ENCODE measurements around the gene LHX5.

LHX5 gene

DNA sequence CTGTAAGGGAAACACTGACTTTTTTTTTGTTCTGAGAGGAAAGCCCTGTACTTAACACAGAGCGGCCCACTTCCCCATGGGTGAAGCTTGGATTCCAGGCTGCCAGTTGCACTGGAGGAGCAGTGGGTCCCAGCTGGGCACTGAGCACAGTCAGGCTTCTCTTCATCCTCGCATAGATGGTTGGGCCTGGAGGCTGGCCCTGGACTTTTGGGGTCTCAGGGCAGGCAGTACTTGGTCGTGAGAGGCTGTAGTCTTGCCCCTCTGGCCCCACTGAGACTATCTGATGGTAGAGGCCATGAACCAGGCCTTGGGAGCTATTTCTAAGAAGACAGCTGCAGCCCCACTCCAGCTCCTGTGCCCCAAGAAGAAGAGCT, 6.2 kb upstream of the LHX5 start:
- DNase-seq (ENCODE audit: low read depth in 3 of 3): no peak

DNA sequence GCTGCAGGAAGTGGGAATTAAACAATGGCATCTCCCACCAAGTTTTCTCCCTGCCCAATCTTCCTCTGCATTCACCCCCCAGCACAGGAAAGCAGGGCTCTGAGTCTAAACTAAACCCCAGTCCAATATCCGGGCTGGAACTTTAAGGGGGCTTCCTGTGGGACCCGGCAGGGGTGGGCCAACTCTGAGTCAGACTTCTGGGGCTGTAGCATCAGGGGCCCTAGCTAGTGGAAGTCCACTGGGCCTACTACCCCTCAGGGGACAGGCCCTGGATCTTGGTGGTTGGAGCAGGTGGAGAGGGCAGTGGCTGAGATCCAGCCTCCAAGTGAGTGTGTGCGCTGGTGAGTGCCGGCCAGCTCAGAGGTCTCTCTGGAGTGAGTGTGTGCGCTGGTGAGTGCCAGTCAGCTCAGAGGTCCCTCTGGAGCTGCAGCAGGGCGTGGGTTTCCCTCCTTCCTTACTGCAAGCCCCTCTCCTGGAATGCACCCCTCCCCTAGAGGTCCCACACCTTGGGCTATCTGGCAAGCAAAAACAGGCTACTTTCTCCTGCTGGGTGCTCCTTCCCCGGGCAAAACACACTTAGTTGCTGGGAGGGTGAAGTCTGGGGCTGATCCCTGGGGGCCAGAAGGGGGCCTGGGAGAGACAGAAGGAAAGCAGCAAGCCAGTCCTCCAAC, 5.6 kb upstream of the LHX5 start:
- DNase-seq (ENCODE audit: low read depth in 3 of 3): no peak

DNA sequence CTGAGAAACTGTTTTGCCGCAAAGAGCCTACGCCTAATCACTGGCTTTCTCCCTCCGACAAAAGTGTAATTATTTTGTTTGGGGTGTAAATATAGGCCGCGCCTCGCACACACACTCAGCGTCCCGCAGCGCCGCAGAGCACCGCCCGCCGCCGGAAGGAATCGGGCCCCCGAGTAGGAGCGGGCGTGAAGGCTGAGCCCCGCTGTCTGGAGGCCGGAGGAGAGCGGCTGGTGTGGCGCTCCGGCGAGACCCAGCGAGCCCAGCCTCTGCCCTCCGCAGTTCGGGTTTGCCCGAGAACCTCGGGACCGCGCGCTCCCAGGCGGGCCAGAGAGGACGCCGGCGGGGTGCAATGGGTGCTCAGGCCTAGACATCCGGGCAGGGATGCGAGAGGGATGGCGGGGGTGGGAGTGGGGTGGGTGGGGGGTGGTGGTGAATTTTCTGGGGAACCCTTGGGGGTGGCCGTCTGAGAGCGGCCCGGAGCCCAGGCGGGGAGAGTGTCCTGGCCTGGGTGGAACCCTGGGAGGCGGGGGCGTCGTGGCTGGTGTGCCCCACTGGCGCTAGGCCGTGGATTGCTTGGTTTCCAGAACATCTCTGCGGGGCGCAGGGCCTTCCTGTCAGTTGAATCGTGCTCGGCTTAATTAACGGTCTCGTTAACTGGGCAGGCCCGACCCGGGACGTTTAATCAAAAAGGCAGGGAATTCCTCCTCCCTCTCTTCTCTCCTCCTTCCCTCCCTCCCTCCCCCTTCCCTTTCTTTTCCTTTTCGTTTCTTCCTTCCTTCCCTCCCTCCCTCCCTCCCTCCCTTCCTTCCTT, 4.7 kb upstream of the LHX5 start:
- DNase-seq (ENCODE audit: low read depth in 3 of 3): no peak

DNA sequence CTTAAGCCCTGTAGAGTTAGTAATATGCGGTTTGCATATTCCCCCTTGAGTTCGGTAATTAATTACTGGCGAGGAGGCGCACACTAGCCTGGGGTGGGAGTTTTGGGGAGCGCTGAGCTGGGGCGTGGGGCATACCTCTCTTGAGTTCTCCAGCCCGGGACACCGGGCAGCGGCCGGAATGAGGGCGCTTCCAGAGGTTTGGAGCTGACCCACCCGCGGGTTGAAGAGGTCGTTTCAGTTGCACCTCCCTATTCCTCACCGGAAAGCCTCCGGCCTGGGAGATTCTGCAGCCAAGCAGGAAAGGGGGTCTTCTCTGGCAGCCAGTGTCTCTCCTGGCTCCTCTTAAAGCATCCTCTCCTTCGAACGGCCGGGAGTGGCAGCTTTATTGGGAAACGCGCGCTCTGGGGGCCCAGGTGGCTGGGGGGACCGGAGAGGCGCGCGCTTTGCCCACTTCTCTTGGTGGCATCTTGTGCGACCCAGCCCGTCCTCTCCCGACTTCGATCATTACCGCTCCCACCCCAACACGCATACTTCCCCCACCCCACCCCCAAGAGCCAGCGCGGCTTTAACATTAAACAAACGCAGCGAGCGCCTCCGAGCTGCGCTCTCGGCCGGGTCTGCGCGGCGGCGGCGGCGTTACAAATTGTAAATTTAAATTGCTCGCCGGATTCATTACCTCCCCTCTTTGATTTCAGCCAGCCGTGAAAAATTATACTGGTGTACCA, 3.9 kb upstream of the LHX5 start:
- DNase-seq (ENCODE audit: low read depth in 3 of 3): no peak

DNA sequence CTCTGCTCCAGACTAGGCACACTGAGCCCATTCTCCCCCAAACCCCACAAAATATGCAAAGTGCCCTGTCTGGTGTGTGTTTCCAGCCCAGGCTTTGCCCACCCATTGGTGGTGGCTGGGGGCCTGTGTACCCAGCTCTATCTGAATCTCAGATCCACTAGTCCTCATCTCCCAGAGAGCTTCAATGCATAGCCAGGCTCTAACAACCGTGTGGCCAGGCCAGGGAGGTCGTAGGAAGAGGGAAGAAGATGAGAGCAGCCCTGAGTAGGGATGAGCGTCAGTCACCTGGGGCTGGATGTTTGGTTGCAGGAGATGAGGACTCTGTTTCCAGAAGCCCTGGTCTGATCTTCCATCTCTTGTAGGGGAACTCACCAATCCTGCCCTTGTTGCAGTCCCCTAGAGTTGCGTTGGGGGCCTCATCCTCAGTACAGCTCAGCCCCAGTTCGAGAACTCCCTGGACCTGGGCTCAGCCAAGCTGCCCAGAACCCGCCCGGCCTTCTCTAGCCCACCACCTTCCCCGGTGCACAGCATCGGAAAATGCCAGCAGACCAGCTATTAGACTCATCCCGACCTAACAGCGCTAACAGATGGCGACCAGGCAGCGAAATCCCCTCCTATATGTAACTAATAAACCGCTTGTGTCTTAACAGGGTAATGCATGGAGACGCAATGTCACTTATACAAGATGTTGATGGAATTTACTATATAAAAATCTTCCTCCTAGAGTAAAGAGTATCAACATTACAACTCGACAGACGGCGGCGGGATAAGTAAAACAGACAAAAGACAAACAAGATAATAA, 3.2 kb upstream of the LHX5 start:
- no peak for DNase-seq (ENCODE audit: low read depth in 3 of 3)

DNA sequence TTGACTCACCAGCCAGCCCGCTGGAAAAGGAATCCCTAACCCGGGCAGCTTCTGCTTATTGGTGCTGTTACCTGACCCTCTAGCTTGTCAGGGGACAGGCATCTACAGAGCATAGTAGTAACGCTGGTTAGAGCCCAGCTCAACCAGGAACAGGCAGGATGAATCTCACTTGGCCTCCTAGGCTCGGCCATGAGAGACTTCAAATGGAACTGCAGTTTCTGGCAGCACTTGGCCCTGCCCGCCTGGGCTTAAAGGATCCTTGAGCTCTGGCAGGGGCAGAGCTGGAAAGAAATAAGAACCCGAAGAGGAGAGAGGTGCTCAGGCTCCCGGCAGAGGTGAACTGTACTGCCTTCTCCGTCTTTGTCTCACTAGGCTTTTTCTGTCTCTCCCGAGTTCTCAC, 2.3 kb upstream of the LHX5 start:
- DNase-seq (ENCODE audit: low read depth in 3 of 3): no peak

DNA sequence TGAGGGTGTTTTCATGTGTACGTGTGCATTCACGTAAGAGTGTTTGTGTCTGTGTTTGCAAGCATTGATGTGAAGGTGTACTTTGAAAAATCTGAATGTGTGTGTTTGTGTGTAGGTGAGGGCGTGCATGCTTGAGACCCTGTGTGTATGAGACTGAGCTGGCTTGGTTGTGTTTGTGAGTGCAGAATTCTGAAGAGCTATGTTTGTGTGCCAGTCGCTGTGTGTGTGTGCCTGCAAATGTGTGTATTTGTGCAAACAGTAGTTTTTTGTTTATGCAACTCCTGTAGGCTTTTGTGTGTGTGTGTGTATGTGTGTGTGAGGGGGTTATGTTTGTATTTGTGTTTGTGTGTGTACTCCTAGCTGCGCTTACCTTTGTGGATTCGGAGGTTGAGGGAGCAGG, 1.7 kb upstream of the LHX5 start:
- no peak for DNase-seq (ENCODE audit: low read depth in 3 of 3)

DNA sequence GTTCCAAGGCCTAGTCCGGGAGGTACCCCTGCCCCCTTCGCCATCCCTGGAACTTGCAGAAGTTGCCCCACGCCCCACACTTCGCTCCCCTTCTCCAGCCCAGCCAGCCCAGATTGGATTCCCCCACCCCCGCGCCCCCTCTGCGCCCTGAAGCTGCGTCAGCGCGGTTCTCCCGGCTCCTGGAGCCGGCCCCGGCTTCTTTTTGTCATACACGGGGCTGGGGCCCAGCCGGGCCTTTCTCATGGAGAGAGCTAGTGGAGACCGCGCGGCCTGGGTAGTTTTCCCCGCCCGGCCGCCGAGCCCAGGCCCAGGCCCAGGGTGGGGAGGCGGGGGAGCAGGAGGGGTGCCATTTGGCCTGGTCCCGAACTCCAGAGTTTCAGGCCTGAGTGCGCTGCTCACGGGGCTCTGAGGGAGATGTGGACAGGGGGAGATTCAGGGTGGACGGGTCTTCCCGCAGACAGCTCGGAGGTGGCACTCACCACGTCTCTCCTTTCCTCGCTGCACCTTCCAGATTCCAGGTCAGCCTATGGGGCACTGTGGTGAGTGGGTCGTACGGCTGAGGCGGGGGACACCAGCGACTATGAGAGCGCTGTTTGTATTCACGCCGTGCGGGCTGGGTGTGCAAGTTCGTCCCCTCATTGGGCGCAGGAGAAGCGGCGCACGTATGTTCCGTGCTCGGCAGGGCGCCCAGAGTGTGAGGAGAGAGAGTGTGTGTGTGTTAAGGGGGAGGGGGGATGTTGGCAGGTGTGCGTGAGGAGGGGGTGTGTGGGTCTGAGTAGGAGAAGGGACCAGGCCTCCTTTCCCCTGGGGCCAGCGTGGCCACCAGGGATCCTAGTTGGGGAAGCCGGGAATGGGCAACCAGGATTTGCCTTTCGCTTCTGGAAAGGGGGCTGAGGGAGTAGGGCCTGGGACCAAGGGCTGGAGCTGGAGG, 785 bp upstream of the LHX5 start:
- no peak for DNase-seq (ENCODE audit: low read depth in 3 of 3)

DNA sequence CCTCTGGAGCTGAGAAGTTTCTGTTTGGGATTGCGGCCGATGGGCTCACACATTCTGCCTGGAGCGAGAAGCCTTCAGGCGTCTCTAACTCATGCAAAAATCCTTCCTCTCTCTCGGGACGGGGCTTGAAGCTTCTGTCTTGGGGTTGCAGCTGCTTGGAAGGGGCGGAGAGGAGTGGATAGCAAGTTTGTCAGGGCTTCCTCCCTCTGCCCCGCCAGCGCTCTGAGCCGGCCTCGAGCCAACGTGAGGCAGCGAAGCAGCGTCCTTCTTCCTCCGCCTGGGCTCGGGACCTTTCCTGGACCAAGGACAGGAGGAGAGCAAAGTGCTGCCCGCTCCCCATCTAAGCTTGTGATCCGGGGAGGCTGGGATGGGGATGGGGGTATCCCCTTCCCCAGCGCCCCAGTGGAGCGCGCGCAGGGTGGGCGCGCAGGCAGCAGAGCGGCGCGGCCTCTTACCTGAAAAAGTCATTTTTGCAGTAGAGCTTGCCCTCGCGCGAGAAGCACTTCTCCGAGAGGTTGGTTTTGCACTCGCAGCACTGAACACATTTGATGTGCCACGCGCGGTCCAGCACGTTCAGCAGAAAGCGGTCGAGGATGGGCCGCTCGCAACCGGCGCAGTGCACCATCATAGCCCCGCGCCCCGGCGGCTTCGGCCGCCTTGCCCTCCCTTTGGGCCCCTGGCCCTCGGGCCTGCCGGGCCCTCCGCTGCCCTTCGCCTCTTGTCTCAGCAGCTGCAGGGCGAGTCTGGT, 626 bp downstream of the LHX5 start:
- DNase-seq (ENCODE audit: low read depth in 3 of 3): no peak

DNA sequence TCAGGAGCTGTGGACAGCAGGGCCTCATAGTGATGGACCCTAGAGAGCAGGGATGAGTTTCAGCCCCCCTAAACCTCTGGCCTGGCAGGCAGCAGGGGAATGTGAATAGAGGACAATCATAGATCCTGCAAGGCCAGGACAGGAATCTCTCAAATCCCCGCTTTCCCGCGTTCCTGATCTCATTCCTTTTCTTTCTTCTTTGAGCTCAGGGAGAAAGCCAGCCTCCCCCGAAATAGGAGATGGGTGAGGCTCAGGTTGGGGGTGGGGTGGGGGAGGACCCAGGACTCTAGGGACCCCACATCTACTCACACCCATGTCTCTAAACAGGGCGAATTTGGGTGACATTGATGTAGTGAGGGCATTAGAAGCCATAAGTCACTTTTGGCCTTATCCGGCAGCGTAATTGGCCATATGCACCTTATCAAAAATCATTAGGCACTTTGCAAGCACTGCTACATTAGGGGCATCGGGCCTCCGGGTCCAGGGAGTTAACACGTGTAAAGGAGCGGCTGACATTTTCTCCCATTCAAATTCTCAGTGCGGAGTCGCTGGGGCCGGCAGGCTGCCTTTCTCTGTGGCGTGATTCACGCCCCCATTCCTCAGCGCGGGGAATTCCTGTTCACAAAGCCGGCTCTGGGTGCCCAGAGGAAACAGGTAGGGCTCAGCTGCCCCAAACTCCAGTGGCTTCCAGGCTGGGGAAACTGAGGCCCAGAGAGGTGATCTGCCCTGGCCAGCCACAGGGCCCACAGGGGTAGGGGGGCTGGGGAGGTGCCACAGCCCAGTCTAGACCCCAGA, 1.5 kb downstream of the LHX5 start:
- DNase-seq (ENCODE audit: low read depth in 3 of 3): no peak

DNA sequence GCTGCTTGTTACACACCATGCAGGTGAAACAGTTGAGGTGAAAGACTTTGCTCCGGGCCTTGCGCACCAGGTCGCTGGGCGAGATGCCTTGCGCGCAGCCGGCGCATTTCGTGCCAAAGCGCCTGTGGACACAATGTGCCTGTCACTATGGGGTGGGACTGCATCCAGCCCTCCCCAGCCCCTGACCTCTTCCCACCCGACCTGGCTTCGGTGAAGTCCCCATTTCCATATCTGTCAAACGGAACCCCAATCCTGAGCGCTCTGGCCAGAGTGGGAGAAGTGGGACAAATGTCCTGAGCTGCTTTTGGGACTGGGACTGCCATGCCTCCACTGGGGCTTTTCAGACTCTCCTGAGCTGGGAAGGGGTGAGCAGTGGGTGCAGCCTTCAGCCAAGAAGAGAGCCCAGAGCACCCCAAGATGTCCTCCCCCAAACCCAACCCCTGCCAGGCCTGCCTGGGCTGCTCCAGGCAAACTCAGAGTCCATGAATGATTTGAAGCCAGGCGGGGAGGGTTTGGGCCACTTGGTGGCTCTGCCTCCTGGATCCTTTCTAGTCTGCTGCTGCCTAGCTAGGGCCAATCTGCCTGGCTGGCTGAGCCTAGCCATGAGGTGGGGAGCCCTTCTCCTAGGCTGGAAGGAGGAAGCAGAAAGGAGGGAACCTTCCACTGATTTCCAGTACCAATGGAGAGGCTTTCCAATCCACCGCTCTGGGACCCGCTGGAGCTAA, 2.3 kb downstream of the LHX5 start:
- no peak for DNase-seq (ENCODE audit: low read depth in 3 of 3)

DNA sequence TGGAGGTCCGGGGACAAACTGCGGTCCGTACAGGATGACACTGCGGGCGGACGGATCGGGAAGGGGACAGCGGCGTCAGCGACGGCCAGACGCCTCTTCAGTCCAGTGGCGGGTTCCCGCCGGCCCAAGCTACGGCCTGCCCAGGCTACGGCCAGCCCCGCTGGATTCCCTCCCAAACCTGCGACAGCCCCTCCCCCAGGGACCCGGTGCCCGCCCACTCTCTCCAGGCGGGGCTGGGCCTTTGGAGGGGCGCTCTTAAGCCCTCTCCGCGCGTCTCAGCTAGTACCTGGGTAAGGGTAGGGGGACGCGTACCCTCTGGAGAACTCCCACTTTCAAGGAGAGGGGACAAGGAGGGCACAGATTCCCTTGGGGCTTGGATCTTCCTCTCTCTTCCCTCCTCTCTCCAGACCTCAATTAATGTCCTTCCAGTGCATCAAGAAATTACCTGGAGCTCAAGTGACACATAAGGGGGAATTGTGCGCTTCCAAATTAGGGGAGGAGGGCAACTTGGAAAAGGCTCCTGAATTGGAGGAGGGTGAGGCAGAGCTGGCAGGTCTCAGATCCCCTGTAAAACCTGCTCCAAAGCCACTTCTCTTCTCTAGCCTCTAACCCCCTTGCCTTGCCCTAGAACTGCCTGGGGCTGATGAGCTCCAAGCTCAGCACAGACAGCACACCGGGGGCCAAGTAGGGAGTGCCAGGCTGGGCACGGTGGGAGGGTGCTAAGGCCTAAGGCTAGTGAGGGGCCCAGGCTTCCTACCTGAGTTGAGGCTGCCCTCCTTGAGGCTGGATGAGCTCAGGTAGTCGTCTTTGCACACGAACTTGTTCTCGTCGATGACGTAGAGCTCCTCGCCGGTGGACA, 3.1 kb downstream of the LHX5 start:
- no peak for DNase-seq (ENCODE audit: low read depth in 3 of 3)

DNA sequence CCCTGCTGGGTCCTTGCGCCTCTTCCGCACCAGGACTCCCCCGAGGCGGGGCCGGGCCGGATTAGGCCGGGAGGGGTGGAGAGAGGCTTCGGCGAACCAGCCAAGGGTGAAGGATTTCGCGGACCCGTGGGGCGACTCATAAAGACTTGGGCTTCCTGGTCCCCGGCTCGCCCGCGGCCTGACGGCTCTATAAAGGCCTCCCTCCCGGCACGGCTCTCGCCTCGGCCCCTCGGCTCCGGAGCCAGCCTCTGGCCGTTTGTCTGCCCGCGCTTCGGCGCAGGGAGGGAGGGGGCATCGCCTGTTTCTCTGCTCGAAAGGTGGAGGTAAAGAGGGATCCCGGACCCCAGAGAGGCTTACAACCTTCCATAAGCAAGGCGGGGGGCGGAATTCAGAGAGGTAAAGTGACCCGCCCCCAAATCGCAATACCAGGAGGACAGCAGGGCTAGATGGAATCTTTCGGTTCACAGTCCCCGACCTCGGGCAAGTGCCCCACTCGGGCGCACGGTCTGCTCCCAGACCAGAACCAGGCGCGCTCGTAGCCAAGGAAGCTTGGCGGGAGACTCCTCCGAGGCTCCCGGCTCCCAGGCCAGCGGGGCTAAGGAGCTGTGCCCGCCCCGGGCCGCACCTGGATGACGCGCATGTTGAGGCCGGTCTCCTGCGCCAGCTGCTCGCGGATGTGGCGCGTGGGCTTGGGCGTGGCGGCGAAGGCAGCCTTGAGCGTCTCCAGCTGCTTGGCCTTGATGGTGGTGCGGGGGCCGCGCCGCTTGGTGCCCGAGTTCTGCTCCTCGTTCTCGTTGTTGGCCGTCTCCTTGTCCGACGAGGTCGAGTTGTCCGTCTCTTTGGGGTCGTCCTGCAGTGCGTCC, 3.9 kb downstream of the LHX5 start:
- DNase-seq (ENCODE audit: low read depth in 3 of 3): no peak

DNA sequence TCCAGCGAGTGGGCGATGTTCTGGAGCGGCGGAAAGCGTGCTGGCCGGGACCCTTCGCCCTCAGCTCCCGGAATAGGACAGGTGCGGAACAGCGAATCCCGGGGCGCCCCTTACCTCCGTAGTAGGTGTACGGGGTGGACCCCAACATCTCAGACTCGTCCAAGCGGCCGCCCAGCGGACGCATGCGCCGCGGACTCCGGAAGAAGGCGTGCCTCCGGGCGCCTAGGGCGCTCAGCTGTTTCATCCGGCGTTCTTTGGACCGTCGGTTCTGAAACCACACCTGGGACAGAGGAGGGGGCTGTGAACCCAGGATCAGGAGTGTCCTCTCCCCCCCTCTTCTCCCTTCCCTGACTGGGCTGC, 4.5 kb downstream of the LHX5 start:
- no peak for DNase-seq (ENCODE audit: low read depth in 3 of 3)

DNA sequence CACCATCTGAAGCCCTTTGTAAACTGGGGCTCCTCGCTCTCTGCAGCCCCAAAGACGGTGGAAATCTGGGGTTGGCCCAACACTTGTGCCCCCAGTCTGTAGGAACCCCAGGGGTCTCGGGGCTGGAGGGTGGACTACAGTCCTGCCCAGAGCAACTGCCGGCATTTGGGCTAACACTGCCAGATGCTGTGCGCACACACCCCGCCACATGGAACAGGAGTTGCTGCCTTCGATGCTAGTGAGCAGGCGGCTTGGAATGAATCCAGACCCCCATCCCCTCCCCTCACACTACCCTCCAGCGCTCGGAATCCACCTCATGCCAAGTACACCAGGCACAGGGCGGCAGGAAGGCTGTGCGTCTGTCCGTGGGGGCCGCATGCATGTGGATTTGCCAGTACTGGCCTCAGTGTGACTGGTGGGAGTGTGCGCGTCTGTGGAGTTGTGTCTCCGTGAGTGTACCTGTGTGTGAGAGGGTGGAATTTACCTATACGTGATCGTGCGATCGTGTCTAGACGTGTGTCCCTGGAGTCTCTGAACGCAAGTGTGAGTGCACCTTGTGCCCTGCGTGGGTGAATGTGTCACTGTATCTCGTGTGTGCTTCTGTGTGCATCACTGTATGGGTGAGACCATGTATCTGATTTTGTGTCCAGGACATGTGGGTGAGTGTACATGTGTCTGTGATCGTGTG, 5.1 kb downstream of the LHX5 start:
- no peak for DNase-seq (ENCODE audit: low read depth in 3 of 3)

DNA sequence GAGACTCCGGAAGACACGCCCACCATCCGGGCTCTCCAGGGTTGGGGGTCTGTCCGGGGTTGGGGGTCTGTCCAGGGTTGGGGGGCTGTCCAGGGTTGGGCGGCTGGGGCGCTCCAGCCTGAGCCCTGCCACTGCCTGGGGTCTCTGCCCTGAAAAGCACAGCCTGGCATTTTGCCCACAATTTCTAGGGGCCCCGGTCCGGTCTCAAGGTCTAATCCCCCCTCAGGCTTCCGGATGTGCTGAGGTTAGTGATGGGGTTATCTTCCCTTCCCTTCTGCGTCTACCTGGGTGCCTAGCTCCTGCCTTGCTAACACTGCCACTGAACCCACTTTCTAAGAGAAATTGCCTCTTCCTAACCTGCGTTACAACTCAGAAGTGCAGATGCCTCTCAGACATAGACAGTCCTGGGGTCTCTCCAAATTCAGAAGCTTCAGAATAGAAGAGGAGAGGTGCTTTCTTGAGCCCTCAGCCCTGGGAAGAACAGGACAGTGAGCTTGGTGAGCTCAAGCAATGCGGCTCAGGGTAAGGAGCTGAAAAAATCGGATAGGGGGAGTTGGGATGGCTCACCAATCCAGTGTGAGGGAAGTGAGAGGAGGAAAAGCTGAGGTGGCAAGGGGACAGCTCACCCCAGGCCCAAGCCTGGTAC, 5.7 kb downstream of the LHX5 start:
- no peak for DNase-seq (ENCODE audit: low read depth in 3 of 3)
